Suprapubic skin (tissue), 4 donors: Measurements from ENCODE around the gene SMIM13.

Source experiments
- CTCF ChIP-seq, 2 donors: fragments of 200-600 bp in 1 of 2; fragments of 450-650 bp in 1 of 2; sonication (generic) in 1 of 2; IDR thresholded peaks; one replicate each; pipeline ENCODE4 v1.5.1; 2016 to 2019; ENCODE audit warnings: antibody characterized with exemption in 2 of 2, mild to moderate bottlenecking in 1 of 2, moderate library complexity in 1 of 2
- POLR2A ChIP-seq, 2 donors: fragments of 450-650 bp; IDR thresholded peaks; one replicate each; pipeline ENCODE4 v1.6.1; 2017; ENCODE audit warnings: antibody characterized with exemption in 2 of 2, mild to moderate bottlenecking in 2 of 2, moderate library complexity in 2 of 2
- POLR2AphosphoS5 ChIP-seq, 3 donors: sonication (generic); formaldehyde crosslinking; IDR thresholded peaks; one replicate each; pipeline ENCODE4 v1.6.1; 2017; ENCODE audit warnings: antibody characterized with exemption in 3 of 3

GRCh38 chr6:11080296-11080695 is 13.3 kb upstream of the SMIM13 start:
- no peak for TF ChIP-seq CTCF (IDR thresholded peaks at IDR 0.05)
- no peak for TF ChIP-seq POLR2A (IDR thresholded peaks at IDR 0.05)
- no peak for TF ChIP-seq POLR2AphosphoS5 (IDR thresholded peaks at IDR 0.05)
